Measurements from ENCODE around the gene SH3BGRL2. TPM values are rescaled to one million over a fixed set of nuclear protein-coding genes. Genes with fewer than 3 reads are reported as not detected.

The SH3BGRL2 gene
- total RNA-seq, 4 donors from 2014 or later: 34.2 to 102 (median 56.6) TPM

DNA sequence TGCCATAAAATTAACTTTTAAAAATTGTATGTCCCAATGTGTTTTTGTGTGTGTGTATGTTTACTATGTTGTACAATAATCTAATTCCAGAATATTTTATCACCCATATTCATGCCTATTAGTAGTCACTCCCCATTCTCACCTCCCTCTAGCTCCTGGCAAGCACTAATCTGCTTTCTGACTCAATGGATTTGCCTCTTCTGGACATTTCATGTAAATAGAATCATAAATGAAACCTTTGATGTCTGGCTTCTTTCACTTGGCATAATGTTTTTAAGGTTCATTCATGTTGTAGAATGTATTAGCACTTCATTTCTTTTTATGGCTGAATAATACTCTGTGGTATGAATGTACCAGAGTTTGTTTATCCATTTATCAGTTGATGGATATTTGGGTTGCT, 15.4 kb downstream of the SH3BGRL2 start:
- no peaks in the 10 kb centered on the region for H3K9me3 ChIP-seq
- peaks cover 0 to 8% (median 0%) of the 10 kb centered on the region in 3 donors for H3K4me1 ChIP-seq
- no peak overlapping the region for H3K27ac ChIP-seq
- DNase-seq: no peak
- H3K4me3 ChIP-seq: no peak overlapping the region
- H3K27me3 ChIP-seq: no peaks in the 10 kb centered on the region
- no peak for TF ChIP-seq POLR2A (IDR thresholded peaks at IDR 0.05)
- no peak for TF ChIP-seq CTCF (IDR thresholded peaks at IDR 0.05)
- no peaks in the 10 kb centered on the region for H3K36me3 ChIP-seq
- intact Hi-C loops (cut with DNase I): no loop called here

GRCh38 chr6:79647741-79648140, 16.6 kb downstream of the SH3BGRL2 start:
- H3K4me1 ChIP-seq: peaks cover 0 to 8% (median 0%) of the 10 kb centered on the region in 3 donors
- intact Hi-C loops (cut with DNase I): no loop called here
- H3K27ac ChIP-seq: no peak overlapping the region
- DNase-seq: no peak
- no peak for TF ChIP-seq CTCF (IDR thresholded peaks at IDR 0.05)
- no peak for TF ChIP-seq POLR2A (IDR thresholded peaks at IDR 0.05)
- H3K36me3 ChIP-seq: no peaks in the 10 kb centered on the region
- WGBS, 2 donors: 80 to 82% methylated on average over 2 of the region's 2 CpGs
- H3K4me3 ChIP-seq: no peak overlapping the region
- no peaks in the 10 kb centered on the region for H3K27me3 ChIP-seq
- no peaks in the 10 kb centered on the region for H3K9me3 ChIP-seq

DNA sequence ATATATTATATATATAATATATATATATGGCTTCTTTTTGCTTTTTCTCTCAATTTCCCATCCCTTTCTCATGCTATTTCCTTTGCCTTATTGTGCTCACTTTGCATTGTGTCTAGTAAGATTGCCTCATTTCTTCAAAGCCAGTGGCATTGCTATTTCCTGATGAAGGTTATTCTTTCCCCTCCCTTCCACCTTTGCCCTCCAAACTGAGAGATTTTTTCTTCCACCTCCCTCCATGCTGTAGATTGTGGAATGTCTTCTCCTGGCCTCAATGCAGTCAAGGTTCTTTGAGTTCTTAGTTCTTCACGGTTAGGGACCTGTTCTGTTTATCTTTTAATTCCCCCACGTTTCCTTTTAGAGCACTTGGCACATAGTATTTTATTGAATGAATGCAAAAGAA, 17.2 kb downstream of the SH3BGRL2 start:
- intact Hi-C loops (cut with DNase I): no loop called here
- DNase-seq: no peak
- Histone ChIP-seq H3K27ac (peak overlapping the region in 1 of 4 donors; percentile 14), H3K27me3 (no peaks in the 10 kb centered on the region), H3K36me3 (no peaks in the 10 kb centered on the region), H3K4me1 (peaks cover 0 to 13% (median 0%) of the 10 kb centered on the region in 3 donors), H3K9me3 (no peaks in the 10 kb centered on the region), H3K4me3 (no peak overlapping the region)
- TF ChIP-seq CTCF (IDR thresholded peaks at IDR 0.05): no peak
- TF ChIP-seq POLR2A (IDR thresholded peaks at IDR 0.05): no peak
- WGBS, 2 donors: 29 to 38% methylated on average over 1 to 2 of the region's 2 CpGs

DNA sequence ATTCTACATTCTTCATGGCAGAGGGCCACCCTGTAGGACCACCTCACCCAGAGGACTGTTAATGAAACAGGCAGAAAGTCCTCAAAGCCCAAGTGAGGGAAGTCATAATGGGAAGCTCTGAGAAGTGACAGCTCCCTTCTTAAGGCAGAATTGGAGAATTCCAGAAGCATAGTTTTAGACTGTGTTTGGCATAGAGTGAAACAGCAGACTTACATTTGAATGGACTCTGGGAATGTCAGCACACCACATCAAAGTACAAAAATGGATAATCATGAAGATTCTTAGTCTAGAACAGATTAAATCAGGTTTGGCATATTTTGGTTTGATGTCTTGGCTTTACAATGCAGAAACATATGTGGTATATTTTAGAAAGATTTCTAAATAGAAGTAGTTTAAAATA, 17.9 kb downstream of the SH3BGRL2 start:
- H3K4me1 ChIP-seq: peaks cover 0 to 16% (median 0%) of the 10 kb centered on the region in 3 donors
- H3K27me3 ChIP-seq: no peaks in the 10 kb centered on the region
- H3K4me3 ChIP-seq: no peak overlapping the region
- H3K36me3 ChIP-seq: no peaks in the 10 kb centered on the region
- no peak for DNase-seq
- peak overlapping the region in 1 of 4 donors; percentile 14 for H3K27ac ChIP-seq
- no peak for TF ChIP-seq POLR2A (IDR thresholded peaks at IDR 0.05)
- no peak for TF ChIP-seq CTCF (IDR thresholded peaks at IDR 0.05)
- H3K9me3 ChIP-seq: no peaks in the 10 kb centered on the region
- intact Hi-C loops (cut with DNase I): no loop called here

GRCh38 chr6:79650950-79651349, 19.8 kb downstream of the SH3BGRL2 start:
- no peaks in the 10 kb centered on the region for H3K36me3 ChIP-seq
- intact Hi-C loops (cut with DNase I): no loop called here
- no peaks in the 10 kb centered on the region for H3K27me3 ChIP-seq
- no peak for DNase-seq
- H3K27ac ChIP-seq: no peak overlapping the region
- TF ChIP-seq CTCF (IDR thresholded peaks at IDR 0.05) (no peak), POLR2A (IDR thresholded peaks at IDR 0.05) (no peak)
- 46 to 49% methylated on average over 3 of the region's 3 CpGs for WGBS, 2 donors
- no peaks in the 10 kb centered on the region for H3K9me3 ChIP-seq
- H3K4me3 ChIP-seq: no peak overlapping the region
- H3K4me1 ChIP-seq: peaks cover 0 to 16% (median 0%) of the 10 kb centered on the region in 3 donors
